Measurements from ENCODE around the gene JOSD2.

DNA sequence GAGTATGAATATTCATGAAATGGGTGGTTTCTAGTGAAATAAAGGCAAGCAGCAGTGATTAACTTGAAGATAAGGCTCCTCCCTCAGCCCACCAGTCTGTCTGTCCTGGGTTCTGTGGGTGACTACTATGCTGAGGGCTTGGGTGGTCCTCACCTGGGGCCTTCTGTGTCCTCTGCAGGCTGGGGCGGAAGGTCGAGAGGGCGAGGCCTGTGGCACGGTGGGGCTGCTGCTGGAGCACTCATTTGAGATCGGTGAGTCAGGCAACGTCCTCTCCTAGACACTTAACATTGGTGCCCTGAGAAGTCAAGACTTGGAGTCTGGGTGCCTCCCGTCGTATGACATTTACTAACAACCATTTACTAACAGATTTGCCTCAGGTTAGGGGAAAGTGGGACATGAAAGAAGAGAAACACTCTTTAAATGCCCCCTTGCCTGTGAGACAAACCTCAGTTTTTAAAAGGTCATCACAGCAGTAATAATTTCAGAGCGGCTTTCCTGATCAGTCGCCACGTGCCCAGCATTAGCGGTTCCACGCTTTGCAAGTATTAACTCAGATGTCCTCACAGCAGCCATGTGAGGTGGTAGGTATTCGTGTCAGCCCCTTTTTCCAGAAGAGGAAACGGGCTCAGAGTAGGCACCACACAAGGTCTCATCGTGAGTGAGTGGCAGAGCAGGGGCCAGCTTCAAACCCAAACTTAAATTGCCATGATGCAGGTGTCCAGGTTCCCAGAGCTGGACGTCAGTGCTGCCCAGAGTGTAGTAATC, 33.1 kb downstream of the JOSD2 start:
- no peak for TF ChIP-seq POLR2A (IDR thresholded peaks at IDR 0.05)
- TF ChIP-seq, protein P1, sequence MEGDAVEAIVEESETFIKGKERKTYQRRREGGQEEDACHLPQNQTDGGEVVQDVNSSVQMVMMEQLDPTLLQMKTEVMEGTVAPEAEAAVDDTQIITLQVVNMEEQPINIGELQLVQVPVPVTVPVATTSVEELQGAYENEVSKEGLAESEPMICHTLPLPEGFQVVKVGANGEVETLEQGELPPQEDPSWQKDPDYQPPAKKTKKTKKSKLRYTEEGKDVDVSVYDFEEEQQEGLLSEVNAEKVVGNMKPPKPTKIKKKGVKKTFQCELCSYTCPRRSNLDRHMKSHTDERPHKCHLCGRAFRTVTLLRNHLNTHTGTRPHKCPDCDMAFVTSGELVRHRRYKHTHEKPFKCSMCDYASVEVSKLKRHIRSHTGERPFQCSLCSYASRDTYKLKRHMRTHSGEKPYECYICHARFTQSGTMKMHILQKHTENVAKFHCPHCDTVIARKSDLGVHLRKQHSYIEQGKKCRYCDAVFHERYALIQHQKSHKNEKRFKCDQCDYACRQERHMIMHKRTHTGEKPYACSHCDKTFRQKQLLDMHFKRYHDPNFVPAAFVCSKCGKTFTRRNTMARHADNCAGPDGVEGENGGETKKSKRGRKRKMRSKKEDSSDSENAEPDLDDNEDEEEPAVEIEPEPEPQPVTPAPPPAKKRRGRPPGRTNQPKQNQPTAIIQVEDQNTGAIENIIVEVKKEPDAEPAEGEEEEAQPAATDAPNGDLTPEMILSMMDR (IDR thresholded peaks at IDR 0.05) = no peak
